Measurements from ENCODE around the gene EIF4E. TPM values are rescaled to one million over a fixed set of nuclear protein-coding genes. Genes with fewer than 3 reads are reported as not detected.
"Not testable (repeated sequence)": the region's sequence is repeated elsewhere in the genome, so short reads cannot be mapped to it uniquely, and the experiment has no call there.

The EIF4E gene
- total and polyA plus RNA-seq, 2 of the 4 experiments (the other 2 are of a cell fraction): 80.4 to 113 TPM

DNA sequence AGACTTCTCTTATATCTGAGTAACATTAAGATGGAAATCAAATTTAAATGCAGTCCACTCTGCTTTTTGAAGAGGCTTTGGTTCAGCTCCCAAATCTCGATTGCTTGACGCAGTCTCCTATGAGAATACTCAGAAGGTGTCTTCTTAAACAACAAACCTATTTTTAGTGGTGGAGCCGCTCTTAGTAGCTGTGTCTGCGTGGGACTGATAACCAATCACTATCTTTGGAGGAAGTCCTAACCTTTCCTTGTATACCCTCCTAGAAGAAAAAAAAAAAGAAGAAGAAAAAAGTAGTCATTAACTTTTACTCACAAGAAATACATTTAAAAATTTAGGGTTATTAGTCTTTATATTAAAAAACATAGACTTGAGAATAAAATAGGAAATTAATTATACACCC lies 48.0 kb downstream of the EIF4E start:
- H3K9me3 ChIP-seq (ENCODE audit: control insufficient read depth, insufficient read depth, low read length); H2AFZ ChIP-seq (replicated peaks; ENCODE audit: low read length, poor library complexity); dilution Hi-C loops (cut with HindIII; ENCODE audit: low sequenced_read_pairs, unreplicated experiment); H2BK15ac ChIP-seq (ENCODE audit: low read depth, low read length); H3K56ac ChIP-seq (ENCODE audit: extremely low read depth, insufficient read depth, low read length); intact Hi-C loops (cut with micrococcal nuclease); H2AK5ac ChIP-seq (ENCODE audit: low read depth, low read length); H3K23ac ChIP-seq (ENCODE audit: low read depth, low read length); H3K4me2 ChIP-seq (ENCODE audit: low read depth, low read length); H4K5ac ChIP-seq (ENCODE audit: low read depth, low read length); H2BK20ac ChIP-seq (ENCODE audit: low read depth, low read length); H3K14ac ChIP-seq (replicated peaks; ENCODE audit: low read depth, low read length); H3K9me1 ChIP-seq (ENCODE audit: insufficient read depth, low read length); H3K18ac ChIP-seq (ENCODE audit: low read depth, low read length); POLR2A ChIA-PET (ENCODE audit: unreplicated experiment); CTCF ChIA-PET; H3K4me1 ChIP-seq (ENCODE audit: control insufficient read depth, insufficient read depth, low read length); BruUV-seq (replicated peaks); H3K9ac ChIP-seq (ENCODE audit: low read depth, low read length); H4K20me1 ChIP-seq (ENCODE audit: insufficient read depth, low read length); ATAC-seq (ENCODE audit: low read depth); DNase-seq; H2AK9ac ChIP-seq (replicated peaks; ENCODE audit: low read depth, low read length, poor library complexity); H4K91ac ChIP-seq (ENCODE audit: insufficient read depth, low read depth, low read length); H3K4me3 ChIP-seq (ENCODE audit: insufficient read depth, low read depth, low read length); H4K8ac ChIP-seq (ENCODE audit: low read depth in 2 of 2, low read length in 2 of 2); H2BK5ac ChIP-seq (ENCODE audit: low read depth, low read length, poor library complexity, severe bottlenecking); H3K4ac ChIP-seq (ENCODE audit: low read depth, low read length); H3K27me3 ChIP-seq (ENCODE audit: control insufficient read depth, insufficient read depth, low read length); H3K27ac ChIP-seq (ENCODE audit: insufficient read depth, low read length); H2BK120ac ChIP-seq (ENCODE audit: low read depth, low read length): not testable (repeated sequence)
- Histone ChIP-seq H3K79me1 (ENCODE audit: low read depth in 1 of 2, low read length in 2 of 2) (peaks cover 0 to 13% of the 10 kb centered on the region in 2 experiments; a peak in 2 of 4 replicates), H3K36me3 (ENCODE audit: control insufficient read depth, insufficient read depth, low read length) (peaks cover 17% of the 10 kb centered on the region)
- in situ Hi-C loops (cut with MboI; ENCODE audit: low sequenced_read_pairs): loop anchor here (25.0 kb wide), 1 partner anchor 419 kb away; no protein-coding TSS in a partner anchor
- WGBS, 2 experiments (ENCODE audit: extremely low coverage in 2 of 2, insufficient read length in 1 of 2): no CpG with 5 or more reads among the region's 4 CpGs

Data from IMR-90 (cell line).